OCI-LY7 (cell line): ENCODE measurements around the gene KIF16B. TPM values are rescaled to one million over a fixed set of nuclear protein-coding genes. Genes with fewer than 3 reads are reported as not detected.

Experiments used
- BruUV-seq: library from RNA; stranded (reverse); fragments of 400-500 nt; replicated peaks from 2 replicates; lab custom pipeline; 2021; lab: Mats Ljungman, UMichigan
- CTCF ChIA-PET: fragments of 300-600 bp; sonication (Branson Sonifier 250); formaldehyde crosslinking; loops from one replicate; lab custom pipeline; 2022; ENCODE audit warnings: antibody characterized with exemption; ENCODE audit not compliant: unreplicated experiment; lab: Charles Lee
- POLR2A ChIA-PET: fragments of 300-600 bp; sonication (Branson Sonifier 250); formaldehyde crosslinking; loops from one replicate; lab custom pipeline; 2022; ENCODE audit warnings: antibody characterized with exemption; lab: Charles Lee
- DNase-seq: peaks from one replicate; pipeline ENCODE4 v3.0.0-alpha.2; 2015; ENCODE audit warnings: low spot score
- H2AFZ ChIP-seq: fragments of 200-600 bp; sonication (generic), shearing (Covaris generic); 2 replicates; pipeline ENCODE4 v1.6.1; 2014; ENCODE audit warnings: mild to moderate bottlenecking, antibody characterized with exemption, low read length, moderate library complexity
- H3K27ac ChIP-seq: fragments of 200-600 bp; sonication (generic); 2 replicates; pipeline ENCODE4 v1.5.1; 2014; ENCODE audit warnings: mixed run types, low read depth, mild to moderate bottlenecking, moderate library complexity, low read length, inconsistent platforms; ENCODE audit not compliant: poor library complexity, severe bottlenecking
- H3K36me3 ChIP-seq: fragments of 200-600 bp; sonication (generic); 2 replicates; pipeline ENCODE4 v1.6.1; 2014; ENCODE audit warnings: mild to moderate bottlenecking, antibody characterized with exemption, low read length, moderate library complexity, mixed read lengths; ENCODE audit not compliant: insufficient read depth
- H3K4me1 ChIP-seq: fragments of 200-600 bp; sonication (generic); 2 replicates; pipeline ENCODE4 v1.5.1; 2014; ENCODE audit warnings: mild to moderate bottlenecking, low read length; ENCODE audit not compliant: insufficient read depth, poor library complexity, severe bottlenecking
- H3K4me2 ChIP-seq: fragments of 200-600 bp; sonication (generic); 2 replicates; pipeline ENCODE4 v1.6.1; 2014; ENCODE audit warnings: mild to moderate bottlenecking, low read length
- H3K4me3 ChIP-seq: fragments of 200-600 bp; sonication (generic); 2 replicates; pipeline ENCODE4 v1.5.1; 2014; ENCODE audit warnings: mild to moderate bottlenecking, low read depth, low read length; ENCODE audit not compliant: poor library complexity, severe bottlenecking
- H3K79me2 ChIP-seq: fragments of 200-600 bp; sonication (generic); 2 replicates; pipeline ENCODE4 v1.6.1; 2016; ENCODE audit warnings: low read depth, mild to moderate bottlenecking, low read length, moderate library complexity, mixed read lengths; ENCODE audit not compliant: insufficient read depth
- H3K9me2 ChIP-seq: fragments of 200-600 bp; sonication (generic); 2 replicates; pipeline ENCODE4 v1.6.1; 2016; ENCODE audit warnings: mild to moderate bottlenecking, low read length, mixed read lengths; ENCODE audit not compliant: insufficient read depth
- H3K9me3 ChIP-seq: fragments of 200-600 bp; sonication (generic); 2 replicates; pipeline ENCODE4 v1.6.1; 2014; ENCODE audit warnings: mild to moderate bottlenecking, mixed run types, low read length, mixed read lengths
- H4K20me1 ChIP-seq: fragments of 200-600 bp; sonication (generic); 2 replicates; pipeline ENCODE4 v1.6.1; 2014; ENCODE audit warnings: mild to moderate bottlenecking, antibody characterized with exemption, low read length, moderate library complexity, mixed read lengths; ENCODE audit not compliant: insufficient read depth
- EZH2phosphoT487 ChIP-seq: fragments of 200-600 bp; sonication (generic); IDR thresholded peaks from 2 replicates; pipeline ENCODE4 v1.6.1; 2018; ENCODE audit warnings: low read depth, borderline replicate concordance, mild to moderate bottlenecking, mixed run types, antibody characterized with exemption, low read length, moderate library complexity, mixed read lengths
- intact Hi-C: fragments of 100-400 bp; cut with micrococcal nuclease; formaldehyde crosslinking; loops from one replicate; pipeline ENCODE4 v1.10.0; 2022; ENCODE audit not compliant: unreplicated experiment
- total RNA-seq, 2 experiments: library from RNA; depleted of rRNA in 1 of 2; stranded (reverse); fragments of >200 nt in 1 of 2; shearing (Covaris generic) in 1 of 2; gene quantifications; 2 replicates each; pipeline ENCODE4 v1.2.3, GENCODE V29; 2014 to 2022
- TF ChIP-seq, protein P1 (sequence below): fragments of 200-600 bp; sonication (generic); conservative IDR thresholded peaks from 2 replicates; pipeline ENCODE4 v1.5.1; 2014; ENCODE audit warnings: mild to moderate bottlenecking, antibody characterized with exemption, low read length, moderate library complexity, mixed read lengths

KIF16B gene
- total RNA-seq, 2 experiments from 2014 or later = 6.2 to 11.2 TPM

GRCh38 chr20:16541226-16541625, 32.0 kb downstream of the KIF16B start:
- Histone ChIP-seq H3K4me3 (no peak overlapping the region), H3K9me3 (no peaks in the 10 kb centered on the region), H3K9me2 (no peaks in the 10 kb centered on the region), H3K79me2 (no peaks in the 10 kb centered on the region), H3K27ac (no peak overlapping the region), H3K4me1 (no peaks in the 10 kb centered on the region), H3K4me2 (no peak overlapping the region), H2AFZ (no peak overlapping the region), H3K36me3 (no peaks in the 10 kb centered on the region), H4K20me1 (no peaks in the 10 kb centered on the region)
- no TSS peak for BruUV-seq
- DNase-seq = no peak
- TF ChIP-seq, protein P1, sequence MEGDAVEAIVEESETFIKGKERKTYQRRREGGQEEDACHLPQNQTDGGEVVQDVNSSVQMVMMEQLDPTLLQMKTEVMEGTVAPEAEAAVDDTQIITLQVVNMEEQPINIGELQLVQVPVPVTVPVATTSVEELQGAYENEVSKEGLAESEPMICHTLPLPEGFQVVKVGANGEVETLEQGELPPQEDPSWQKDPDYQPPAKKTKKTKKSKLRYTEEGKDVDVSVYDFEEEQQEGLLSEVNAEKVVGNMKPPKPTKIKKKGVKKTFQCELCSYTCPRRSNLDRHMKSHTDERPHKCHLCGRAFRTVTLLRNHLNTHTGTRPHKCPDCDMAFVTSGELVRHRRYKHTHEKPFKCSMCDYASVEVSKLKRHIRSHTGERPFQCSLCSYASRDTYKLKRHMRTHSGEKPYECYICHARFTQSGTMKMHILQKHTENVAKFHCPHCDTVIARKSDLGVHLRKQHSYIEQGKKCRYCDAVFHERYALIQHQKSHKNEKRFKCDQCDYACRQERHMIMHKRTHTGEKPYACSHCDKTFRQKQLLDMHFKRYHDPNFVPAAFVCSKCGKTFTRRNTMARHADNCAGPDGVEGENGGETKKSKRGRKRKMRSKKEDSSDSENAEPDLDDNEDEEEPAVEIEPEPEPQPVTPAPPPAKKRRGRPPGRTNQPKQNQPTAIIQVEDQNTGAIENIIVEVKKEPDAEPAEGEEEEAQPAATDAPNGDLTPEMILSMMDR = no peak
- no peak for TF ChIP-seq EZH2phosphoT487
- intact Hi-C loops = no loop called here
- ChIA-PET POLR2A (no interaction called here), CTCF (interaction anchor here (0.6 kb wide), 1 partner anchor 1475 kb away, joined by 3 read pairs; no protein-coding TSS in a partner anchor)

GRCh38 chr20:16539280-16540021, 33.8 kb downstream of the KIF16B start:
- no peaks in the 10 kb centered on the region for H3K4me1 ChIP-seq
- no peak for TF ChIP-seq EZH2phosphoT487
- intact Hi-C loops = no loop called here
- no peaks in the 10 kb centered on the region for H3K9me2 ChIP-seq
- POLR2A ChIA-PET = interaction anchor here (0.5 to 0.6 kb wide), 3 partner anchors 28 to 1884 kb away, joined by 3 to 5 read pairs (median 3); no protein-coding TSS in a partner anchor
- H3K4me3 ChIP-seq = no peak overlapping the region
- CTCF ChIA-PET = no interaction called here
- H3K27ac ChIP-seq = no peak overlapping the region
- no peaks in the 10 kb centered on the region for H3K36me3 ChIP-seq
- H3K4me2 ChIP-seq = no peak overlapping the region
- H2AFZ ChIP-seq = no peak overlapping the region
- no peaks in the 10 kb centered on the region for H4K20me1 ChIP-seq
- no TSS peak for BruUV-seq
- H3K9me3 ChIP-seq = no peaks in the 10 kb centered on the region
- DNase-seq = no peak
- no peaks in the 10 kb centered on the region for H3K79me2 ChIP-seq

- CTCF ChIA-PET = no interaction called here
Observed at GRCh38 chr20:16538779-16539178, 34.5 kb downstream of the KIF16B start.

More at GRCh38 chr20:16538779-16539178, 34.5 kb downstream of the KIF16B start:
- DNase-seq = no peak
- H4K20me1 ChIP-seq = no peaks in the 10 kb centered on the region
- POLR2A ChIA-PET = interaction anchor here (0.6 kb wide), 1 partner anchor 242 kb away, joined by 3 read pairs; no protein-coding TSS in a partner anchor
- no TSS peak for BruUV-seq
- no peaks in the 10 kb centered on the region for H3K4me1 ChIP-seq
- no peak overlapping the region for H2AFZ ChIP-seq
- H3K4me3 ChIP-seq = no peak overlapping the region
- H3K9me2 ChIP-seq = no peaks in the 10 kb centered on the region
- no peaks in the 10 kb centered on the region for H3K36me3 ChIP-seq
- H3K79me2 ChIP-seq = no peaks in the 10 kb centered on the region
- no peak overlapping the region for H3K27ac ChIP-seq
- intact Hi-C loops = no loop called here
- TF ChIP-seq EZH2phosphoT487 = no peak
- TF ChIP-seq, protein P1 = no peak
- H3K9me3 ChIP-seq = no peaks in the 10 kb centered on the region
- H3K4me2 ChIP-seq = no peak overlapping the region
